Measurements from ENCODE around the gene DOCK10. TPM values are rescaled to one million over a fixed set of nuclear protein-coding genes. Genes with fewer than 3 reads are reported as not detected.

DOCK10 gene
- total and polyA plus RNA-seq, 9 of the 15 experiments (the other 6 are each of a cell fraction or from before 2014, with no cell fraction given): 0.01 to 0.87 (median 0.18) TPM

DNA sequence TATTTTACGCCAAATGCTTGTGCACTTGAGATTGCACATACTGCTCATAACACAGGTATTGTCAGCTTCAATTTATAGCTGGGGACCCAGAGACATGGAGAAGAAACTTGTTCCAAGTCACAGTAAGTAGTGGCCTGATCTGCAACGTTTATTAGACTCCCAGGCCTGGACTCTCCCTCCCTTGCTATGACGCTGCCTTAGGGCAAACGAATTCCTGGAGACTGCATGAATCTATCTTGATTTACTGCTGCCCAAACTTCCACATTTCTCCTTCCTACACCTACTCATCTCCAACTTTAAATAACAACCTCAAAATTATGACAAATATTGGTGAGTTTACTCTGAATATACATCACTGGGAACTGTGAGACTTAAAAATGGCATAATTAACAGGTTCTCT is 181.0 kb downstream of the DOCK10 start:
- POLR2A ChIA-PET: no interaction called here
- no peak overlapping the region for H2AFZ ChIP-seq (ENCODE audit: low read depth, low read length)
- no peaks in the 10 kb centered on the region for H3K36me3 ChIP-seq (ENCODE audit: control insufficient read depth, insufficient read depth, low read length)
- H3K79me2 ChIP-seq (ENCODE audit: control insufficient read depth, insufficient read depth, low read length): no peaks in the 10 kb centered on the region
- intact Hi-C loops (cut with micrococcal nuclease): no loop called here
- FAIRE-seq (no peak), DNase-seq (ENCODE audit: extremely low read depth in 1 of 4, low spot score in 3 of 4) (no peak), ATAC-seq (no peak)
- no peak overlapping the region for H3K4me2 ChIP-seq (ENCODE audit: insufficient read depth, low read length)
- in situ Hi-C loops (cut with MboI): no loop called here
- no peaks in the 10 kb centered on the region for H3K27me3 ChIP-seq (ENCODE audit: control insufficient read depth in 2 of 2, insufficient read depth in 2 of 2, low read length in 2 of 2)
- H3K9me1 ChIP-seq (ENCODE audit: control insufficient read depth, insufficient read depth, low read length): no peaks in the 10 kb centered on the region
- WGBS (ENCODE audit: insufficient coverage, low coverage, missing lambda C conversion rate): 0% methylated on average over 4 of the region's 4 CpGs
- no peak for TF ChIP-seq ZC3H11A (IDR thresholded peaks at IDR 0.05; ENCODE audit: low read depth, low read length)
- TF ChIP-seq ARID1B (IDR thresholded peaks at IDR 0.05): no peak
- TF ChIP-seq, protein P1, sequence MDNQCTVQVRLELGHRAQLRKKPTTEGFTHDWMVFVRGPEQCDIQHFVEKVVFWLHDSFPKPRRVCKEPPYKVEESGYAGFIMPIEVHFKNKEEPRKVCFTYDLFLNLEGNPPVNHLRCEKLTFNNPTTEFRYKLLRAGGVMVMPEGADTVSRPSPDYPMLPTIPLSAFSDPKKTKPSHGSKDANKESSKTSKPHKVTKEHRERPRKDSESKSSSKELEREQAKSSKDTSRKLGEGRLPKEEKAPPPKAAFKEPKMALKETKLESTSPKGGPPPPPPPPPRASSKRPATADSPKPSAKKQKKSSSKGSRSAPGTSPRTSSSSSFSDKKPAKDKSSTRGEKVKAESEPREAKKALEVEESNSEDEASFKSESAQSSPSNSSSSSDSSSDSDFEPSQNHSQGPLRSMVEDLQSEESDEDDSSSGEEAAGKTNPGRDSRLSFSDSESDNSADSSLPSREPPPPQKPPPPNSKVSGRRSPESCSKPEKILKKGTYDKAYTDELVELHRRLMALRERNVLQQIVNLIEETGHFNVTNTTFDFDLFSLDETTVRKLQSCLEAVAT (IDR thresholded peaks at IDR 0.05): no peak
- TF ChIP-seq ELF4 (CRISPR knock-in tag; IDR thresholded peaks at IDR 0.05): no peak
- TF ChIP-seq NFIC (IDR thresholded peaks at IDR 0.05): no peak
- TF ChIP-seq RBBP5 (IDR thresholded peaks at IDR 0.05; ENCODE audit: borderline replicate concordance, insufficient read depth, low read length, poor library complexity, severe bottlenecking): no peak
- TF ChIP-seq, protein P2, sequence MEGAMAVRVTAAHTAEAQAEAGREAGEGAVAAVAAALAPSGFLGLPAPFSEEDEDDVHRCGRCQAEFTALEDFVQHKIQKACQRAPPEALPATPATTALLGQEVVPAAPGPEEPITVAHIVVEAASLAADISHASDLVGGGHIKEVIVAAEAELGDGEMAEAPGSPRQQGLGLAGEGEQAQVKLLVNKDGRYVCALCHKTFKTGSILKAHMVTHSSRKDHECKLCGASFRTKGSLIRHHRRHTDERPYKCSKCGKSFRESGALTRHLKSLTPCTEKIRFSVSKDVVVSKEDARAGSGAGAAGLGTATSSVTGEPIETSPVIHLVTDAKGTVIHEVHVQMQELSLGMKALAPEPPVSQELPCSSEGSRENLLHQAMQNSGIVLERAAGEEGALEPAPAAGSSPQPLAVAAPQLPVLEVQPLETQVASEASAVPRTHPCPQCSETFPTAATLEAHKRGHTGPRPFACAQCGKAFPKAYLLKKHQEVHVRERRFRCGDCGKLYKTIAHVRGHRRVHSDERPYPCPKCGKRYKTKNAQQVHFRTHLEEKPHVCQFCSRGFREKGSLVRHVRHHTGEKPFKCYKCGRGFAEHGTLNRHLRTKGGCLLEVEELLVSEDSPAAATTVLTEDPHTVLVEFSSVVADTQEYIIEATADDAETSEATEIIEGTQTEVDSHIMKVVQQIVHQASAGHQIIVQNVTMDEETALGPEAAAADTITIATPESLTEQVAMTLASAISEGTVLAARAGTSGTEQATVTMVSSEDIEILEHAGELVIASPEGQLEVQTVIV (CRISPR knock-in tag; IDR thresholded peaks at IDR 0.05; ENCODE audit: borderline replicate concordance): no peak
- no peak for TF ChIP-seq E2F3 (CRISPR knock-in tag; IDR thresholded peaks at IDR 0.05)
- TF ChIP-seq, protein P3, sequence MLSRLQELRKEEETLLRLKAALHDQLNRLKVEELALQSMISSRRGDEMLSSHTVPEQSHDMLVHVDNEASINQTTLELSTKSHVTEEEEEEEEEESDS (CRISPR knock-in tag; IDR thresholded peaks at IDR 0.05): no peak
- TF ChIP-seq, protein P4, sequence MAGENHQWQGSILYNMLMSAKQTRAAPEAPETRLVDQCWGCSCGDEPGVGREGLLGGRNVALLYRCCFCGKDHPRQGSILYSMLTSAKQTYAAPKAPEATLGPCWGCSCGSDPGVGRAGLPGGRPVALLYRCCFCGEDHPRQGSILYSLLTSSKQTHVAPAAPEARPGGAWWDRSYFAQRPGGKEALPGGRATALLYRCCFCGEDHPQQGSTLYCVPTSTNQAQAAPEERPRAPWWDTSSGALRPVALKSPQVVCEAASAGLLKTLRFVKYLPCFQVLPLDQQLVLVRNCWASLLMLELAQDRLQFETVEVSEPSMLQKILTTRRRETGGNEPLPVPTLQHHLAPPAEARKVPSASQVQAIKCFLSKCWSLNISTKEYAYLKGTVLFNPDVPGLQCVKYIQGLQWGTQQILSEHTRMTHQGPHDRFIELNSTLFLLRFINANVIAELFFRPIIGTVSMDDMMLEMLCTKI (IDR thresholded peaks at IDR 0.05; ENCODE audit: partially characterized antibody): no peak
- TF ChIP-seq ZNF140 (CRISPR knock-in tag; IDR thresholded peaks at IDR 0.05): no peak
- TF ChIP-seq KLF6 (CRISPR knock-in tag; IDR thresholded peaks at IDR 0.05; ENCODE audit: borderline replicate concordance): no peak
- TF ChIP-seq NR4A1 (CRISPR knock-in tag; IDR thresholded peaks at IDR 0.05): no peak
- no peak for TF ChIP-seq NR4A1 (tag; IDR thresholded peaks at IDR 0.05)
- no peak for TF ChIP-seq GATAD2B (IDR thresholded peaks at IDR 0.05; ENCODE audit: borderline replicate concordance)
- TF ChIP-seq ZKSCAN3 (CRISPR knock-in tag; IDR thresholded peaks at IDR 0.05): no peak
- TF ChIP-seq, protein P5, sequence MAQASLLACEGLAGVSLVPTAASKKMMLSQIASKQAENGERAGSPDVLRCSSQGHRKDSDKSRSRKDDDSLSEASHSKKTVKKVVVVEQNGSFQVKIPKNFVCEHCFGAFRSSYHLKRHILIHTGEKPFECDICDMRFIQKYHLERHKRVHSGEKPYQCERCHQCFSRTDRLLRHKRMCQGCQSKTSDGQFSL (CRISPR knock-in tag; IDR thresholded peaks at IDR 0.05): no peak
- TF ChIP-seq, protein P5 (tag; IDR thresholded peaks at IDR 0.05): no peak
- no peak overlapping the region for H3K9ac ChIP-seq (ENCODE audit: insufficient read depth in 1 of 2, low read depth in 2 of 2, low read length in 2 of 2)
- no peak overlapping the region for H3K27ac ChIP-seq (ENCODE audit: extremely low read depth, low read depth, low read length)
- no TSS peak for BruUV-seq (replicated peaks)
- no peaks in the 10 kb centered on the region for H3K9me3 ChIP-seq (replicated peaks; ENCODE audit: control insufficient read depth, insufficient read depth, low read depth, low read length)
- CTCF ChIA-PET (ENCODE audit: low intra/inter-chr PET ratio): no interaction called here
- no peaks in the 10 kb centered on the region for H4K20me1 ChIP-seq (replicated peaks; ENCODE audit: control insufficient read depth, insufficient read depth, low read length)
- H3K4me3 ChIP-seq: no peak overlapping the region
- H3K4me1 ChIP-seq (replicated peaks in 1 of 2; ENCODE audit: control insufficient read depth in 2 of 2, insufficient read depth in 2 of 2, low read length in 2 of 2): no peaks in the 10 kb centered on the region

Measured in K562 (cell line).